Measurements from ENCODE around the gene GCC1. TPM values are rescaled to one million over a fixed set of nuclear protein-coding genes. Genes with fewer than 3 reads are reported as not detected.

The GCC1 gene
- total RNA-seq, 1 donor from 2014 or later: 19.9 TPM

- peaks cover 4% of the 10 kb centered on the region for H3K27me3 Mint-ChIP-seq (ENCODE audit: low read depth)
- H3K4me3 Mint-ChIP-seq (ENCODE audit: unreplicated experiment): no peak overlapping the region
- no peak for TF ChIP-seq CTCF (IDR thresholded peaks at IDR 0.05)
These were observed 5.8 kb upstream of the GCC1 start for GRCh38 chr7:127591189-127591588.

GRCh38 chr7:127589896-127590295 is 4.5 kb upstream of the GCC1 start:
- peaks cover 12% of the 10 kb centered on the region for H3K36me3 Mint-ChIP-seq (ENCODE audit: low read depth)
- no peaks in the 10 kb centered on the region for H3K9me3 Mint-ChIP-seq (ENCODE audit: low read depth)
- H3K4me3 Mint-ChIP-seq (ENCODE audit: unreplicated experiment): peak overlapping the region; percentile 92
- H3K27ac Mint-ChIP-seq (ENCODE audit: unreplicated experiment): no peak overlapping the region
- peaks cover 30% of the 10 kb centered on the region for H3K4me1 Mint-ChIP-seq (ENCODE audit: low read depth)
- DNase-seq (ENCODE audit: low spot score): no peak
- no peak for TF ChIP-seq CTCF (IDR thresholded peaks at IDR 0.05)
- H3K27me3 Mint-ChIP-seq (ENCODE audit: low read depth): no peaks in the 10 kb centered on the region

More at GRCh38 chr7:127591189-127591588, 5.8 kb upstream of the GCC1 start:
- H3K9me3 Mint-ChIP-seq (ENCODE audit: low read depth): no peaks in the 10 kb centered on the region
- H3K36me3 Mint-ChIP-seq (ENCODE audit: low read depth): peaks cover 12% of the 10 kb centered on the region
- H3K4me1 Mint-ChIP-seq (ENCODE audit: low read depth): peaks cover 22% of the 10 kb centered on the region
- no peak for DNase-seq (ENCODE audit: low spot score)
- H3K27ac Mint-ChIP-seq (ENCODE audit: unreplicated experiment): no peak overlapping the region

GRCh38 chr7:127588697-127589482 is 3.5 kb upstream of the GCC1 start:
- no peak for DNase-seq (ENCODE audit: low spot score)
- Mint-ChIP-seq H3K27me3 (ENCODE audit: low read depth) (no peaks in the 10 kb centered on the region), H3K9me3 (ENCODE audit: low read depth) (no peaks in the 10 kb centered on the region), H3K27ac (ENCODE audit: unreplicated experiment) (peak overlapping the region; percentile 91), H3K36me3 (ENCODE audit: low read depth) (peaks cover 12% of the 10 kb centered on the region), H3K4me3 (ENCODE audit: unreplicated experiment) (peak overlapping the region; percentile 92), H3K4me1 (ENCODE audit: low read depth) (peaks cover 40% of the 10 kb centered on the region)
- TF ChIP-seq CTCF (IDR thresholded peaks at IDR 0.05): peak; percentile 80

- peak within 1 kb of the TSS; percentile 91 for H3K27ac Mint-ChIP-seq (ENCODE audit: unreplicated experiment)
- peak within 1 kb of the TSS; percentile 92 for H3K4me3 Mint-ChIP-seq (ENCODE audit: unreplicated experiment)
- peaks cover 47% of the 10 kb centered on the region for H3K4me1 Mint-ChIP-seq (ENCODE audit: low read depth)
- H3K9me3 Mint-ChIP-seq (ENCODE audit: low read depth): no peaks in the 10 kb centered on the region
- no peak for TF ChIP-seq CTCF (IDR thresholded peaks at IDR 0.05)
- no peaks in the 10 kb centered on the region for H3K27me3 Mint-ChIP-seq (ENCODE audit: low read depth)
- peaks cover 12% of the 10 kb centered on the region for H3K36me3 Mint-ChIP-seq (ENCODE audit: low read depth)
- DNase-seq (ENCODE audit: low spot score): no peak
These were observed 2.8 kb upstream of the GCC1 start, which contains the start of gene ARF5 for GRCh38 chr7:127588019-127588696. Gene ARF5, plus strand, starts transcription at chr7:127588411. Its CDS starts 88 bp downstream, at chr7:127588499.

- DNase-seq (ENCODE audit: low spot score): no peak
- Mint-ChIP-seq H3K27ac (ENCODE audit: unreplicated experiment) (peak overlapping the region; percentile 73), H3K4me1 (ENCODE audit: low read depth) (peaks cover 52% of the 10 kb centered on the region), H3K9me3 (ENCODE audit: low read depth) (no peaks in the 10 kb centered on the region), H3K36me3 (ENCODE audit: low read depth) (peaks cover 17% of the 10 kb centered on the region), H3K4me3 (ENCODE audit: unreplicated experiment) (peak overlapping the region; percentile 70), H3K27me3 (ENCODE audit: low read depth) (no peaks in the 10 kb centered on the region)
- TF ChIP-seq CTCF (IDR thresholded peaks at IDR 0.05): no peak
These were observed 2.2 kb upstream of the GCC1 start for GRCh38 chr7:127587663-127588018.
